Raji (cell line): ENCODE results near the gene RPL28.

Experiments used
- POLR2A ChIP-seq: IDR thresholded peaks from 2 replicates; pipeline ENCODE4 v1.6.1; 2011; ENCODE audit warnings: low read depth, low read length, control low read depth; ENCODE audit not compliant: insufficient read depth

RPL28 gene

GRCh38 chr19:55392820-55393761 is 7.4 kb downstream of the RPL28 start:
- no peak for TF ChIP-seq POLR2A

DNA sequence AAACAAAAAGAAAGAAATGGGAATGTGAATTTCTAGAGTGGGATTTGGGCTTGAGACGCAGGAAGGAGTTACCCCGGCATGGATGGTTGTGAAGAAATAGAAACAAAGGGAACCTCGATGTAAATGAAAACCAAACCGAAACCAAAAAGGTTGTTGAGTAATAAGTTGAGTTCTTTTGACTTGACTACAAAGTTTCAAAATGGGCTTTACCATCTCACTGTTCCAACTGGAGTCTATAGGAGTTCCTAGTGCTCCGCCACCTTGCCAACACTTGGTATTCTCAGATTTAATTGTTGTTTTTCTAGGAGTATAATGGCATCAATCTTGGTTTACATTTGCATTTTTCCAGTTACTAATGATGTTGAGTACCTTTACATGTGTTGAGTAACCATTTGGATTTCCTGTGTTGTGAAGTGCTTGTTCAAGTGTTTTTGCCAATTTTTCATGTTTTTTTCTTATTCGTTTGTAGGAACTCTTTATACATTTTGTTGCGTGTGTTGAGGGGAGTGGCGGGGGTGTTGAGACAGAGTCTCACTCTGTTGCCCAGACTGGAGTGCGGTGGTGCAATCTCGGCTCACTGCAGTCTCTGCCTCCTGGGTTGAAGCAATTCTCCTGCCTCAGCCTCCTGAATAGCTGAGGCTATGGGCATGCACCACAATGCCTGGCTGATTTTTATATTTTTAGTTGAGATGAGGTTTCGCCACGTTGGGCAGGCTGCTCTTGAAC is 12.6 kb downstream of the RPL28 start:
- no peak for TF ChIP-seq POLR2A

DNA sequence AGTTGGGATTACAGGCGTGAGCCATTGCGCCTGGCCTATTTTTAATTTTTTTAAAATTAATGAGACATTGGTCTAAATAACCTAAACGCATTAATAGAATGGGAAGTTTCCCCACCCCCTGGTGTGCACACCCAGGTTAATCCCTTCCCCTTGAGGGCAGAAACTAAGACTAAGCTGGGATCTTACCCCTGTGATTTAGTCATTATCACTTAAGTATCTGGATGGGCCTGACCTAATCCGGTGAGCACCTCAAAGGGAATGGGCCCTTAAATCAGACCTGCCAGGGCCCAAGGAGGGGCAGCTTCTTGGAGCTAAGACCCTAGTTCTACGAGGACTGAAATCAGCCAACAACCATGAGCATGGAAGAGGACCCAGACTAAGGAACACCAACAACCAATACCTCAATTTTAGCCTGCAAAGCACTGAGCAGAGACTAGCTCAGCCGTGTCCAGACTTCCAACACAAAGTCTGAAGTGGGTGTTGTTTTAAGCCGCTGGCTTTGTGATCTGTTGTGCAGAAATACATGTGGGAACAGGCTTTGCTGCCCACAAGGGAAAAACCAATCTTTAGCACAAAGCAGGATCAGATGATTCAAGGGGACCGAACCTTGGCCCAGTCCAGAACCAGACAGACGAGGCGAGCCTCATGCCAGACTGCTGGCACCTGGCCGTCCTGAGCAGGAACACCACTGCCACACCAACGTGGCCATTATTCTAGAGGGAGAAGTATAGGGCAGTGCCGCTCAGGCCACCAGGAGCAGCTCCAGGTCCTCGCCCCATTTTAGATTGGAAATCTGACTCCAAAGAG is 14.8 kb downstream of the RPL28 start:
- no peak for TF ChIP-seq POLR2A

- no peak for TF ChIP-seq POLR2A
Observed at GRCh38 chr19:55402509-55402908, 16.8 kb downstream of the RPL28 start.

DNA sequence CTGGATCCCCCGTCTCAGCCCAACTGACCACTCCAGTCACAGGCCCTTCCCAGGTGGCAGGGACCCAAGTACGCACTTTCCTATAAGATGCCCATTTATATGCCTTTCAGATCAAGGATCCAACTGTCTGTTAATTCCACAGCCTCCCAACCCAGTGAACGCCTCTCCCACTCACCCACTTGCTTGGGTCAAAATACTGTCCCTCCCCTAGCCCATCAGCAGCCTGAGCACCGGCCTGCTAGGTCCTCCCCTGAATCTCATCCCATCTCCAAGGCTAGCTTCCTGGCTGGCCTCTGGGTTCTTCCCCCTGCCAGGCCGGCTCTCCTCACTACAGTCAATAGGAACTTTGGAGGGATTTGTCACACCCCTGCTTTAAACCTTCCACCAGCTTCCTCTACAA is 19.9 kb downstream of the RPL28 start:
- TF ChIP-seq POLR2A: no peak

DNA sequence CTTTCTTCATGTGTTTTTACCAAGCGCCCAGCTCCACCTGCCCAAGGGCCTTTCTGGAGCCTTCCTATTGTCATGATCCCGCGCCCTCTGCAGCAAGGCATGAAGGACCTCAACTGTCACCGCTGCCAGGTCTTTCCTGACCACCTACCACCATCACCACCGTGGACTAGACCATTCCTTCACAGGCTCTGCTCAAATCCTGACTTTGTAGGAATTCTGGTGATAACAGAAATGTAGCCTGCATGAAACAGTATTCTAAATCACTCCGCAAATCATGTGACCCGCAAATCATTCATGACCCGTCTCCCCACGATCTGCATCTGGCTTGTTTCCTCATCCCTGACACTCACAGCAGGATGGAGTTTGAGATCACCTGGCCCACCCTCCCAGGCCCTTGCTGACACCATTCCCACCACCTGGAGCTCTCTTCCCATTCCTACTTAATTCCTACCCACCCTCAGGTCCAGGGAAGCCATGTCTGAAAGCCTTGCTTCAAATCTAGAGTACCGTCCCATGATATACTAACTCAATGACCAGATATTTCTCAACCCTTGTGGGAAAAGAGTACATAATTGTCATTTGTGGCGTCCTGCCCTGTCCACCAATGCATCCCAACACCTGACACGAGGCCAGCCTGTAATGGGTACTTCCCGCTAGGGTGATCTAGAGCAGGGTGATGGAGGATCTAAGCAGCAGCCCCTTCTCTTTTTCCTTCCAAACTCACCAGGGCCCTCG is 20.5 kb downstream of the RPL28 start:
- TF ChIP-seq POLR2A: no peak

GRCh38 chr19:55406826-55407549 is 21.3 kb downstream of the RPL28 start:
- no peak for TF ChIP-seq POLR2A

DNA sequence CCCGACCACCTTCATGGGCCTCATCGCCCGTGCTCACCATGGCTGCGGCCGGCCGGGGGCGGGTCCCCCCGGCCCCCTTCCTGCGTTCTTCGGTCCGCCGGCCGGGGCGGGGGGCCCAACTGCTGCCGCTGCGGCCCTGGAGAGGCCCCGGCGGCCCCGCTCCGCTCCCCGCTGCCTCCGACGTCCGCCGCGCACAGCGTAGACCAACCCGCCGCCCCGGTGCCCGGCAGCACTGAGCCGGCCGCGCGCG is 21.7 kb downstream of the RPL28 start, which contains the start of gene UBE2S:
UBE2S (minus strand) TSS at position 239 of the 250 bp plus-strand sequence; CDS start at position 40, 199 bp downstream.
- TF ChIP-seq POLR2A: peak; percentile 94

DNA sequence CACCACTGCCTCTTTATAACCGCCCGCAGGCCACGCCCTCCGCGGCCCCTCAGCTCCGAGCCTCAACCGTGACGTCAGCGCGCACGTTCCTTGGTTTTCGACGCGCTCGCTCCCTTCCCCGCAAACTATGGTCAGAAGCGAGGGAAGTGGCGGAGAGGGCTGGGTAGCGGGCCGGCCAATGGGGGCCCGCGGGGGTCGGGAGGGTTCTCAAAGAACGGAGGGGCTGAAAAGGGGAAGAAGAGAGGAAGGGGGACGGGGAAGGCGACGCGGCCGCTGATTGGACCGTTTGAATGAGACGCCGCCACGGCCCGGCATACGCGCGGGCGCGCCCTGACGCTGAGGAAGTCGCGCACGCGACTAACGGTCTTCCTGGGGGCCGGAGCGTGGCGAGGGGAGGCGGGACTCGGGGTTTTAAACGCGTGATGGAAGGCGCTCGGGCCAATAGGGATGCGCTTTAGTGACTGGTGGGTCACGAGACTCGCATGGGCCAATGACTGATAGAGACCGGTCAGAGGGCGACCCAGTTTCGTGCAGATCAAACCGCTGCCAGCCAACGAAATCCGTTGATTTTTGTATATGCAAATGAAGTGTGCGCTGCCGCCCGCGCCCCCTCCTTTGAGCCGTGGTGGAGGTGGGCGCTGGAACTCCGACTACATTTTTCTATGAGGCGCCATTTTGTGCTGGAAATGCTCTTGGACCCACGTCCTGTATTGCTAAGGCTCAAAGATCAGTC is 22.2 kb downstream of the RPL28 start:
- peak; percentile 55 for TF ChIP-seq POLR2A

DNA sequence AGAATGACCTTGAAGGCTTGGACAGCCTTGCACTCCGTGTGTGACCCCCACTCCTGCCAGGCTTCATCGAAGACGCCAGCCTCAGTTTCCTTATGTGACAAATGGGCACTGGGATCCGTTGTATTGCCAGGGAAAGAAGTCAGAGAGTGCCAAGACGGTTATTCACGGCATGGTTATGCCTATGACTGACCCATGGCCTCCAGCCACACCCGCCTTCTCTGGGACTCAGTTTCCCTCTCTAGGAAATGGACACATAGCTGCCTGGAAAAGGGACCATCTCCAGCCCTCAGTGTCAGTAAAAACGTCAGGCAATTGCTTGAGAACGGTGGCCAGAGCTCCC is 22.8 kb downstream of the RPL28 start:
- no peak for TF ChIP-seq POLR2A

DNA sequence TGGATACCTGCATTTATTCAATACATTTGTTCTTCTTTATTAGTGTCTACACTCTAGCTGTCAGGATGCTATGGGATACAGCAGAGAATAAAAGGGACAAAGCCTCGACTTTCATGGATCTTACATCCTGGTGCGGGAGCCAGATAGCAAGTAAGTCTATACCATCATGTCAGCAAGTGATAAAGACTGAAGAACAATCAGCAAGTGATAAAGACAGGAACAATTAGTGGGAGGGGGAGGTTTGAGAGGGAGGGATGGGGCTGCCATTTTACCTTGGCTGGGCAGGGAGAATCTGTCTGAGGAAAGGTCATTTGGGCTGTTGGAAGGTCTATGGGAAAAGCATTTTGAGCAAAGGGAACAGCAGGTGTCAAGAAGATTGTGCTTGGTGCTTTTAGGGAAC is 24.4 kb downstream of the RPL28 start:
- no peak for TF ChIP-seq POLR2A

GRCh38 chr19:55418185-55418584 is 32.5 kb downstream of the RPL28 start:
- TF ChIP-seq POLR2A: no peak

DNA sequence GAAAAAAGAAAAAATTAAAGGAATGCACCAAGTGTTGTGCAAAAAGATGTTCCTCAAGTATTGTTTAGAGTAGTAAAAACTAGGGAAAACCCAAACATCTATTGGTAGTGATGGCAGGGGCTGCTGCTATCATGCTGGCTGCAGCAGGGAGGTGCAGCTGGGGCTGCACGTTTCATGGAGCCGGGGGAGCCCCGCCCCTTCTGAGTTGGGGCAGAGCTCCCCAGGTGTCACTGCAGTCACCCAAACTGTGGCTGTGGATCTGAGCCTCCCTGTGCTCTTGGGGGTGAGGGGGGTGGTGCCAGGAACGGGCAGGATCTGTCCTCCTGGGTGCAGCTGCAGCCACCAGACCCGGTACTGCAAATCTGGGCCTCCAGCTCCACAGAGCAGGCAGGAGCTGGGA is 33.4 kb downstream of the RPL28 start:
- TF ChIP-seq POLR2A: no peak
